D721Med (cell line): Measurements from ENCODE around the gene ABTB2.

Experiments
- DNase-seq: peaks from one replicate; pipeline ENCODE4 v3.0.0; 2011; ENCODE audit warnings: low spot score; ENCODE audit not compliant: insufficient read length
- FAIRE-seq: peaks from 2 replicates; lab custom pipeline; 2011; peaks lifted over from hg19 to GRCh38; lab: Jason Lieb, UNC
- TF ChIP-seq, protein P1 (sequence below): IDR thresholded peaks from 2 replicates; pipeline ENCODE4 v1.5.1; 2012; ENCODE audit warnings: mild to moderate bottlenecking, control low read depth; ENCODE audit not compliant: insufficient read depth; ENCODE audit errors: missing control alignments

ABTB2 gene

DNA sequence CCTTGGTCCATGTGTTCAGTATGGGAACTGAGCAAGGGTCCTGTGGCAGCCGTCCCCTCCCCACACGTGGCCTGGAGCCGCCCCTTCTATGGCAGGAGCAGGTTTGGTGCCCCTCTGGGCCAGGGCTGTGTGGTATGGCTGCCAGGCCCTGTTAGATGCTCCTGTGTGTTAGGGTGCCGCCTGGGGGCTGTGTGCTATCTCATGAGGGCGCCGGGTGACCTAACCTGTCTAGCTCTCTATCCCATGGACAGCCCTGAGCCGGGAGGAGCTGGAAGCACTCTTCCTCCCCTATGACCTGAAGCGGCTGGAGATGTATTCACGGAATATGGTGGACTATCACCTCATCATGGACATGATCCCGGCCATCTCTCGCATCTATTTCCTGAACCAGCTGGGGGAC is 217.7 kb downstream of the ABTB2 start:
- TF ChIP-seq, protein P1, sequence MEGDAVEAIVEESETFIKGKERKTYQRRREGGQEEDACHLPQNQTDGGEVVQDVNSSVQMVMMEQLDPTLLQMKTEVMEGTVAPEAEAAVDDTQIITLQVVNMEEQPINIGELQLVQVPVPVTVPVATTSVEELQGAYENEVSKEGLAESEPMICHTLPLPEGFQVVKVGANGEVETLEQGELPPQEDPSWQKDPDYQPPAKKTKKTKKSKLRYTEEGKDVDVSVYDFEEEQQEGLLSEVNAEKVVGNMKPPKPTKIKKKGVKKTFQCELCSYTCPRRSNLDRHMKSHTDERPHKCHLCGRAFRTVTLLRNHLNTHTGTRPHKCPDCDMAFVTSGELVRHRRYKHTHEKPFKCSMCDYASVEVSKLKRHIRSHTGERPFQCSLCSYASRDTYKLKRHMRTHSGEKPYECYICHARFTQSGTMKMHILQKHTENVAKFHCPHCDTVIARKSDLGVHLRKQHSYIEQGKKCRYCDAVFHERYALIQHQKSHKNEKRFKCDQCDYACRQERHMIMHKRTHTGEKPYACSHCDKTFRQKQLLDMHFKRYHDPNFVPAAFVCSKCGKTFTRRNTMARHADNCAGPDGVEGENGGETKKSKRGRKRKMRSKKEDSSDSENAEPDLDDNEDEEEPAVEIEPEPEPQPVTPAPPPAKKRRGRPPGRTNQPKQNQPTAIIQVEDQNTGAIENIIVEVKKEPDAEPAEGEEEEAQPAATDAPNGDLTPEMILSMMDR, result no peak
- FAIRE-seq (no peak), DNase-seq (no peak)

DNA sequence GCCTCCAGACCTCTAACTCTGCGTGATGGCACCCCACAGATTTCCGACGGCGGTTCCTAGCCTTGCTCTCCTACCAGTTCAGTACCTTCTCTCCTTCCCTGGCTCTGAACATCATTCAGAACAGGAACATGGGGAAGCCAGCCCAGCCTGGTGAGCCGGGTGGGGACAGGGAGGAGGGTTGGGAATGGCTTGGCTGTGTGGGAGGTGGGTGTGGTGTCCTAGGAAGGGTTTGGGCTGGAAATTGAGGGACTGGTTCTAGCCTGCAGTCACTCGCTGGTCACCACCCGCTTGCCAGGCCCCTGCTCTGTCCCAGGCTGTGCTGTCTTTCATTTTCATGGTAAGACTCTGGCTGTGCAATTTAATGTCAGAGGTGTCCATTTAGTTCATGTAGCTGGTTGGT is 218.5 kb downstream of the ABTB2 start:
- DNase-seq, result no peak
- FAIRE-seq, result no peak
- TF ChIP-seq, protein P1, result no peak

DNA sequence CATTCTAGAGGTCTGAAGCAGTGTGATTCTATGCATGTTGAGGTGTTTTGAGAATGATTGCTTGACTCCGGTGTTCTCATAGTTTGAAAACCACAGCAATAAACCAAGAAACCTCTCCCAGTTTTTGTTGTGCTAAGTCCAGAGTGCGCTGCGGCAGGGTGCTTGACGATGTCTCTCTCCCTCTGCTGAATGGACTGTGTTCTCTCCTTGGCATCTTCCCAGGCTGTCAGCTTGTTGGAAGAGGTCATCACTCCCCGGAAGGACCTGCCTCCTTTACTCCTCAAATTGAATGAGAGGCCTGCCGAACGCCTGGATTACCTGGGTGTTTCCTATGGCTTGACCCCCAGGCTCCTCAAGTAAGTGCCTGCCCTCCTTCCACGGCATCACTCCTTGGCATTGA is 221.4 kb downstream of the ABTB2 start:
- DNase-seq (no peak), FAIRE-seq (no peak)
- TF ChIP-seq, protein P1, result no peak

DNA sequence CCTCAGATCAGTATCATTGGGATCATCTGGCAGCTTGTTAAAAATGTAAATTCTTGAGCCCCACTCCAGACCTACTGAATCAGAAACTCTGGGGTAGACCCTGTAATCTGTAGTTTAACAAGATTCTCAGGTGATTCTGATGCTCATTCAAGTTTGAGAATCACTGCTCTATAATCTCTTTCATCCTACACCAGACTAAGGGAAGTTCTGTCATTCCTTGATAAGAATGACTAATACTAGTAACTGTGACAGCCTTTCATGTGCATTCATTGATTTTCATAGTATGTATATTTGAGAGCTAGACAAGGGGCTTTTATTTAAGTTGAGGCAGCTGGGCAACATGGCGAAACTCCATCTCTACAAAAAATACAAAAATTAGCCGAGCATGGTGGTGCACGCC is 222.4 kb downstream of the ABTB2 start:
- TF ChIP-seq, protein P1, result no peak
- FAIRE-seq, result no peak
- DNase-seq, result no peak

DNA sequence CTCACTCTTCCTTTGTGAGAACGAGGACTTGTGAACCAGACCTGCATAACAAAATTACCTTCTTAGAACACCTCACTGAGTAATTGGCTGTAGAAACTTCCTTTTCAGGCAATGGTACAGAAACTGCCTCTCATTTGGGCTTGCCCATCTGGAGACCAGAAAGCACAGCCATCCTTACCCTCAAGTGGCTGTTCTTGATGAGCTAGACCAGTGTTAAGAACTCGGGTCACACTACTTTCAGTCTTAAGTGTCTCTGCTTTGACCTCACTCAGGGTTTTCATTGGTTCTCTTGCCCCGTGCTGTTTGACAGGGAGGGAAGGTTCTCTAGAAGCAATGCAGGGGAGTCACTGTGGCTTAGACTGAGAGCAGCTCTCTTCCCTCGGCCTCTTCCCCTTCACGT is 223.0 kb downstream of the ABTB2 start:
- no peak for FAIRE-seq
- TF ChIP-seq, protein P1, result no peak
- no peak for DNase-seq

DNA sequence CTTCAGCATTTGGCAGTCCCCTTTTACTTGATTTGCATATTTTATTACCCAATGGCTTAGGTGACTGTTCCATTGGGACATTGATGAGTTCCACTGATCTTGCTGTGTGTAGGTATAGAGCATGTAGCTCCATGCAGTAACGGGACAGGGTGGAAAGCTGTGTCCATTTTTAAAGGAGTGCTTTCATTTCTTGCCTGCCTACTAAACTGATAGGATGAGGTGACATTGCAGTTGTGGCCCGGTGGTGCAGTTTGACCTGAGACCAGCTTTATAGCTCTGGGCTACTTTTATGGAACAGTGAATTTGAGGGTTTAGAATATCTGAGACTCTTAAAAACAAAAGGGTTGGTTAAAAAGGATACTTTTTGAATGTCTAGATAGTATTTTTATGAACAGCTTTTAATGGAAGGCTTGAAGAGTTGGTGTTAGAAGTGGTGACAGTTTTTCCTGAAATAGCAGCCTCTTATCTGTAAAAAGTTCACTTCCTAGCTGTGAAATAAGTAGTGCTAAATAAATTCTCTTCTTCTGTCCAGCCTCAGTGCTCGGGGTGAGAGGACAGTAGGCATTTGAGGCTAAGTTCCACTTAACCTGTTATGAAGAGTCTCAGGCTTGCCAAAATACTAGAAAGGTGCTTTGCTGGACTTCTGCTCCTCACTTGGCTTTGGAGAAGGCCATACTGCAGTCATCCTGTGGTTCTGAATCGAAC is 225.4 kb downstream of the ABTB2 start:
- DNase-seq (no peak), FAIRE-seq (no peak)
- TF ChIP-seq, protein P1, result no peak

DNA sequence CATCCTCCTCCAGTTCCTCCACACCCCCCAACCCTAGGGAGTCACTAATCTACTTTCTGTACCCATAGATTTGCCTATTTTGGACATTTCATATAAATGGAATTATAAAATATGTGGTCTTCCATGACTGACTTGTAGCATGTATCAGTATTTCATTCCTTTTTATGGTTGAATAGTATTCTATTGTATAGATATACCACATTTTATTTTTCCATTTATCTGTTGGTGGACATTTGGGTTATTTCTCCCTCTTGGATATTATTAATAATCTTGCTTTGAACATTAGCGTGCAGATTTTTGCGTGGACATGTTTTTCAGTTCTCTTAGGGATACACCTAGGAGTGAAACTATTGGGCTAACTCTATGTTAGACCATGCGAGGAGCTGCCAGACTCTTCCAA is 229.0 kb downstream of the ABTB2 start:
- FAIRE-seq, result no peak
- TF ChIP-seq, protein P1, result no peak
- no peak for DNase-seq
